ENCODE measurements around the gene GFAP. TPM values are rescaled to one million over a fixed set of nuclear protein-coding genes. Genes with fewer than 3 reads are reported as not detected.

Gene GFAP
- total RNA-seq, 1 donor from 2014 or later: not detected

GRCh38 chr17:44915862-44916780 lies 821 bp upstream of the GFAP start:
- no peak for DNase-seq (ENCODE audit: low read depth in 2 of 2)

- DNase-seq (ENCODE audit: low read depth in 2 of 2): no peak
Measured at GRCh38 chr17:44914698-44915271, 515 bp downstream of the GFAP start.

DNA sequence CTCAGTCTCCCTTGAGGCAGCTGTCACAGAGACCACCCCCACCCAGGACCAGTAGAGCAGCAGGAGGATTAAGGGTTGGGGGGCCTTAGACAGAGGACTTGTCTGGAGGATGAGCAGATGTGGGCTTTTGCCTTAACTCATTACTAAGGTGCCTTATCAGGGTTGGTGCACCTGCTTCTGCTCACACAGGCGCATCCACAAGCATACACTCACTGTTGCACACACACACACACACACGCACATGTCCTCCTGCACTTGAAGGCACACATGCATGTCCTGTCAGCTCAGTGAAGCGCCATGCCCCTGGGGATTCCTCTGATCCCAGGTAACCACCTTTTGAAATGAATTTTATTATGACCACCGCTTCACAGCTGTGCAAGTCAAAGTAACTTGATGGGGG lies 1.2 kb downstream of the GFAP start:
- DNase-seq (ENCODE audit: low read depth in 2 of 2): no peak

DNA sequence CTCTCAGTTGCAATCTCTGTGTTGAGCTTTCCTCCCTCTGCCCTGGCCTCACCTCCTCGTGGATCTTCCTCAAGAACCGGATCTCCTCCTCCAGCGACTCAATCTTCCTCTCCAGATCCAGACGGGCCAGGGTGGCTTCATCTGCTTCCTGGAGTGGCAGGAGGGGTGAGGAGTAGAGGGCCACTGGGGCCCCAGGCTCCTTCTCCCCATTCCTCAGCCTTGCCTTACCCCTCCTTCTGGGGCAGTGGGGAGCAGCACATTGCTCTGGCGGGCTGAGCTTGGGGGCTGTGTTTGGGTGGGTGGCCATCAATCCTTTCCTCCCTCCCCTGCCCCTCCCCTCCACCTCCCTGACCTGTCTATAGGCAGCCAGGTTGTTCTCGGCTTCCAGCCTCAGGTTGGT lies 1.6 kb downstream of the GFAP start:
- DNase-seq (ENCODE audit: low read depth in 2 of 2): no peak

GRCh38 chr17:44912763-44913544 lies 2.3 kb downstream of the GFAP start:
- DNase-seq (ENCODE audit: low read depth in 2 of 2): no peak

DNA sequence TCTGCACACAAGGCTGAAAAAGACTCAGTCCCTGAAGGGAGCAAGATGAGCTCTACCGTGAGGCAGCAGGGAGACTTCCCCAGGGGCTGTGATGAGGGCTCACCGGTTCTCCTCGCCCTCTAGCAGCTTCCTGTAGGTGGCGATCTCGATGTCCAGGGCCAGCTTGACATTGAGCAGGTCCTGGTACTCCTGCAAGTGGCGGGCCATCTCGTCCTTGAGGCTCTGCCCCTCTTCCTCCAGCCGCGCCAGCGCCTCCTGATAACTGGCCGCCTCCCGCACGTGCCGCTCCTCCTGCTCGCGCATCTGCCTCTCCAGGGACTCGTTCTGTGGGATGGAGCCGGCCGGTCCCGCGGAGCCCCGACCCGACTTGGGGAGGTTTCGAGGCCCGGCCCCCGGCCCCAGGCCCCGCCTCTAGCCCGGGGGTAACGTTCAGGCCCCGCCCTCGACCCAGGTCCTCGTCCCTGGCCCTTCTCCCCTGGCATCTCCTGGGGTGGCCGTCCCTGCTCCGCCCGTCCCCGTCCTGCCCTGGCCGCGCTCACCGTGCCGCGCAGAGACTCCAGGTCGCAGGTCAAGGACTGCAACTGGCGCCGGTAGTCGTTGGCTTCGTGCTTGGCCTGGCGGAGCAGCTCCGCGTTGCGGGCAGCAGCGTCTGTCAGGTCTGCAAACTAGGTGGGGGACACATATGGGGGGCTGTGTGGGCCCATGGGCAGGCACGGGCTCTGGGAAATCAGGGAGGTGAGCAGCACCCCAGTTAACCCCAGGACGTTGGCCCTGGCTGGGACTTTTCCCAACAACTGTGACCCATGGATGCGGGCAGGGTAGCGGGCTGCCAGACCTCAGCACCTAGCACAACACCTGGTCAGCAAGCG lies 3.9 kb downstream of the GFAP start:
- DNase-seq (ENCODE audit: low read depth in 2 of 2): peak in 1 of 2 donors; percentile 45

DNA sequence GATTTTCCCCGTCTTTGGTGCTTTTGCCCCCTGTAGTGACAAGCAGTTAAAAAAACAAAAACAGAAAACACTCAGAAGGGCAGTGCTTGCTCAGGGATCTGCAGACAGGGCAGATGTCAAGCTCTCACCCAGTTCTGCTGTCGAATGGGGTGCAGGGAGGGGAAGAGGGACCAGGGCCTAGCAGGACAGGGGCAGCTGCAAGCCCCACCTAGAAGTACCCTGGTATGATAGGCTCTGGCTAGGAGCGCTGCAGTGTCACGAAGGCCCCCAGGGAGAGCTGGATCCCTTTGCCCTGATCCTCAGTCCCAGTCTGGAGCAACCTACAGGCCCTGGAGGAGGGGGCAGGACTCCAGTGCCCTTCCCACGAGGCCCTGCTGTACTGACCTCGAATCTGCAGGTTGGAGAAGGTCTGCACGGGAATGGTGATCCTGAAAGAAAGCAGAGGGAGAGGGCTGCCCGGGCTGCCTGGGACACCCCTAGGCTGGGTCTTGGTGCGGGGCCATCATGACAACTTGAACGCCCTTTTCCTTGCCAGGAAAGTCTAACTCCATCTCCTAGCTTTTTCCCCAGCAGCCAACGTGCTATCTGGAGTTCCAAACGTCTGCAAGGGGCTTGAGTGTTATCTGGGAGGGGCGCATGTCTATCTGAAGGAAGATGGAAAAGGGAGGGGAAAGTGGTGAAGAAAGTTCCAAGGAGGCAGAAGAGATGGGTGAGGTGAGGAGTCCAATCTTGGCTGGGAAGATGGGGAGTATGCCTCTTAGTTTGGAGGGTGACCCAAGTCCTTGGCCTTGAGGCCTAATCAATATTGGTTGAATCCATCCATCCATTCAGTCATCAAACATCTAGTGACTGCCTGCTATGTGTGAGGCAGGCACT lies 4.8 kb downstream of the GFAP start:
- DNase-seq (ENCODE audit: low read depth in 2 of 2): no peak

DNA sequence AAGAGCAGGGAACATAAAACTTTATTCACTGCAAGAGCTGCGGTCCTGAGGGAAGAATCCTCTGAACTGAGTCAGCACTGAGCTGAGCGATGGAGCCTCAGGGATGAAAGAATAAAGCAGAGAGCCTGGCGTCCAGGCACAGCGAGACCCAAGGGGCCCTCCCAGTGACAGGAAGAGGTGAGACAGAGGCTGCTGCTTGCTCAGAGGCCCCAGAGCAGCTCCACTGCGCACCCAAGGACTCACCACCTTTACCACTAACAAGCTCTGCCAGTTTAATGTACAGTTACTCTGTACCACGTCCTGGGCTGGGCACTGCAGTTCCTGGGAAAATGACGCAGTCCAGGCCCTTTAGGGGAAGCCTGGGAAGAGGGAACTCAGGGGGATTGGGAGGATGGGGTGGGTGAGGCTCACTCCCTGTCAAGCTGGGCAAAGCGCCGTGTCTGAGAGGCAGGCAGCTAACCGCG lies 5.6 kb downstream of the GFAP start:
- DNase-seq (ENCODE audit: low read depth in 2 of 2): no peak

DNA sequence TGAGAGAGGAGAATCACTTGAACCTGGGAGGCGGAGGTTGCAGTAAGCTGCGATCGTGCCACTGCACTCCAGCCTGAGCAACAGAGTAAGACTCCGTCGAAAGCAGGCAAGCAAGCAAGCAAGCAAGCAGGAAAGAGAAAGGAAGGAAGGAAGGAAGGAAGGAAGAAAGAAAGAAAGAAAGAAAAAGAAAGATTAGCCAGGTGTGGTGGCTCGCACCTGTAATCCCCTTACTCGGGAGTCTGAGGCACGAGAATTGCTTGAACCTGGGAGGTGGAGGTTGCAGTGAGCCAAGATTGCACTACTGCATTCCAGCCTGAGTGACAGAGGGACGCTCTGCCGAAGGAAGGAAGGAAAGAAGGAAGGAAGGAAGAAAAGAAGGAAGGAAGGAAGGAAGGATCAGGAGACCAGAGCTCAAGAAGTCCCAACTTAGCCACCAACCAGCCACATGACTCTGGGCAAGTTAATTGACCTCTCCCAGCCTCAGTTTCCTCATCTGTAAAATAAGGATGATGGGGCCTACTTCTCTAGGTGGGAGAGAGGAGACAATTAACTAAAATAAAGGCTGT lies 6.5 kb downstream of the GFAP start:
- DNase-seq (ENCODE audit: low read depth in 2 of 2): no peak

DNA sequence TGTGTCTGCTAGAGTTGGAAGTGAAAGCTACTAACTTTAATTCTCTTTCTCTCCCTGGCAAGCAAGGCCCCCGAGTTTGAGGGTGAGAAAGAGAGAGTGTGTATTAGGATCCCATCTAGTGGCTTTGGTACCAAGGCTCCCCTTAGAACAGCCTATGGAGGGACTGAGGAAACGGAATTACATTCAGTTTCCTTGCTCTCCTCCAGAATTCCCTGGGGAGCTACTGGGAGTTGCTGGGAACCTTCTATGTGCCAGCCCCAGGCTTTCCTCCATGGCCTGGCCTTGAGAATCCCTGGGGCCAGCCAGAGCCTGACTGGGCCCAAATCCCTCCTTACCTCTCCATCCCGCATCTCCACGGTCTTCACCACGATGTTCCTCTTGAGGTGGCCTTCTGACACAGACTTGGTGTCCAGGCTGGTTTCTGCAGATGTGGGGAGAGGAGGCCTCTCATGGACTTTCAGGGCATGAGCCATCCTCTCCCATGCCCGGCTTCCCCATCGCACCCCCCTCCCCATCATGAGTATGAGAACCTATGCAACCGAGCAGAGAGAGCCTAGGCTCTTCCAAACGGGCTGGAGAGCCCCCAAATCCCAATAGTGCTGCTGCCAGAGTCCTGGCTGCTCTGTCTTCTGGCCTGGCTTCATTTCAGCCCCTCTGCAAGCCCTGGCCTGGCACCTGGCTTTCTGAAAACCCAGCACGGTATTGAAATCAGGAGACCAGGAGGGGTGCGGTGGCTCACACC lies 7.4 kb downstream of the GFAP start:
- DNase-seq (ENCODE audit: low read depth in 2 of 2): no peak

- DNase-seq (ENCODE audit: low read depth in 2 of 2): no peak
Measured at GRCh38 chr17:44906763-44907728, 8.3 kb downstream of the GFAP start.

DNA sequence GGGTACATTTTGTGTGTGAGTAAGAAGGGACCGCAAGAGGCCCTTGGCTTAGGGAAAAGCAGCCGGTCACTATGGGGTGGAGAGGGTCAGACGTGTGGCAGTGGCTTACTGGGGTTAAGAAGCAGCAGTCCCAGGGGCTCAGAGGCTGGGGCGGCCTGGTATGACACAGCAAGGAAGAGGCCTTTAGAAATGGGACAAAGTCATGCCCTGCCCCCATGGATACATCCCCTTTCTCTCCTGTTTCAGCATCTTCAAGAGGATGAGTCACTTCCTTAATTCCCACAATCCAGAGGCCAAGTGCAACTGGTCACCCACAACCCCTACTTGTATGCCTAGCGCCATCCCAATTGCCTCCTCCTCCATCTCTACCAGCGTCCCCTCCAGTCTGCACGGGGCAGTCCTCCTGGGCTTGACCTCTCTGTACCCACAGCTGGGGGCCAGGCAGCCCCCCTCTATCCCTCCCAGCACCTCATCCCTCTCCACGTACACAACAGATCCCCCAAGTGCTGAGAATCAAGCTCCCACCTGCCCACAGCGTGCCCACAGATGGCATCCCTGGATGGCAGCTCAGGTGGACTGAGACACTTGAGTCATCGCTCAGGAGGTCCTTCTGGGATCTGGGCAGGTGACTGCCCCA lies 9.2 kb downstream of the GFAP start:
- DNase-seq (ENCODE audit: low read depth in 2 of 2): peak in 1 of 2 donors; percentile 84

- DNase-seq (ENCODE audit: low read depth in 2 of 2): peak in 1 of 2 donors; percentile 39
Measured at GRCh38 chr17:44905006-44906000, 10.0 kb downstream of the GFAP start.

GRCh38 chr17:44904001-44904984 lies 11.0 kb downstream of the GFAP start:
- DNase-seq (ENCODE audit: low read depth in 2 of 2): no peak

Measured in dermis microvascular lymphatic vessel endothelial cell (primary cell).